HCT116 (cell line): ENCODE measurements around the gene ARHGEF9.

Source experiments
- EGR1 ChIP-seq: IDR thresholded peaks from 2 replicates; pipeline ENCODE4 v1.6.1; 2012; ENCODE audit warnings: low read depth
- ELF1 ChIP-seq: IDR thresholded peaks from 2 replicates; pipeline ENCODE4 v1.6.1; 2012; ENCODE audit warnings: low read depth, borderline replicate concordance
- EZH2 ChIP-seq: fragments of 200-600 bp; sonication (generic); IDR thresholded peaks from 2 replicates; pipeline ENCODE4 v1.6.1; 2017; ENCODE audit warnings: antibody characterized with exemption, mixed run types
- POLR2A ChIP-seq: IDR thresholded peaks from 2 replicates; pipeline ENCODE4 v1.7.0; 2011; ENCODE audit warnings: borderline replicate concordance; ENCODE audit not compliant: insufficient read depth, insufficient read length; ENCODE audit errors: extremely low read depth
- POLR2AphosphoS5 ChIP-seq: IDR thresholded peaks from 2 replicates; pipeline ENCODE4 v1.6.1; 2011; ENCODE audit warnings: mild to moderate bottlenecking, low read depth, low read length, moderate library complexity
- SP1 ChIP-seq: IDR thresholded peaks from 2 replicates; pipeline ENCODE4 v1.6.1; 2012; ENCODE audit warnings: low read depth
- SRF ChIP-seq: IDR thresholded peaks from 2 replicates; pipeline ENCODE4 v1.6.1; 2012; ENCODE audit warnings: low read depth
- ZFX ChIP-seq: fragments of 450-650 bp; IDR thresholded peaks from 2 replicates; pipeline ENCODE4 v1.6.1; 2017
- TF ChIP-seq, protein P1 (sequence below), 3 experiments: fragments of 200-600 bp in 1 of 3; sonication (generic) in 1 of 3; IDR thresholded peaks in 2 of 3; conservative IDR thresholded peaks in 1 of 3; 2 replicates each; pipeline ENCODE4 v1.5.1; 2012 to 2017; ENCODE audit warnings: low read depth in 2 of 3, low read length in 2 of 3, antibody characterized with exemption in 1 of 3, borderline replicate concordance in 1 of 3, control low read depth in 1 of 3, mild to moderate bottlenecking in 1 of 3, mixed read lengths in 1 of 3, mixed run types in 1 of 3, moderate library complexity in 1 of 3; ENCODE audit not compliant: insufficient read depth in 1 of 3
- TF ChIP-seq, protein P2 (sequence below): IDR thresholded peaks from 2 replicates; pipeline ENCODE4 v1.6.1; 2012

DNA sequence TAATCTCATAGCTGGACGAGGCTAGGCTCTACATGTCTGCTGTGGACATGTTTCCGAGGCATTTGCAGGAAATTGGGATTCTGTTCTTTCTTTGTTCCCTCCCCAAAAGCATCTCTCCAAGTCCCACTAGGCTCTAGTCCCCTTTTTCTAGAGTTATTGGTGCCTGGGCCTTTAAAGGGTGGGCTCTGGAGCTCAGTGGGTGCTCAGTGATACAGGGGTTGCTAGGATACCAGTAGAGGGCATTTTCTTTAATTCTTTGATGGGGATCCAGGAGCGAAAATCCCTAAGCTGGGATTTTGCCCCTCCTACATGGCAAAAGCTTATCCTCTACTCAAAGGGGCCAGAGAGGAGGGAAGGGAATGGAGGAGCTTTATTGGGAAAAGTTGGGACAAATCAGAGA, 34.2 kb downstream of the ARHGEF9 start:
- TF ChIP-seq, protein P1, sequence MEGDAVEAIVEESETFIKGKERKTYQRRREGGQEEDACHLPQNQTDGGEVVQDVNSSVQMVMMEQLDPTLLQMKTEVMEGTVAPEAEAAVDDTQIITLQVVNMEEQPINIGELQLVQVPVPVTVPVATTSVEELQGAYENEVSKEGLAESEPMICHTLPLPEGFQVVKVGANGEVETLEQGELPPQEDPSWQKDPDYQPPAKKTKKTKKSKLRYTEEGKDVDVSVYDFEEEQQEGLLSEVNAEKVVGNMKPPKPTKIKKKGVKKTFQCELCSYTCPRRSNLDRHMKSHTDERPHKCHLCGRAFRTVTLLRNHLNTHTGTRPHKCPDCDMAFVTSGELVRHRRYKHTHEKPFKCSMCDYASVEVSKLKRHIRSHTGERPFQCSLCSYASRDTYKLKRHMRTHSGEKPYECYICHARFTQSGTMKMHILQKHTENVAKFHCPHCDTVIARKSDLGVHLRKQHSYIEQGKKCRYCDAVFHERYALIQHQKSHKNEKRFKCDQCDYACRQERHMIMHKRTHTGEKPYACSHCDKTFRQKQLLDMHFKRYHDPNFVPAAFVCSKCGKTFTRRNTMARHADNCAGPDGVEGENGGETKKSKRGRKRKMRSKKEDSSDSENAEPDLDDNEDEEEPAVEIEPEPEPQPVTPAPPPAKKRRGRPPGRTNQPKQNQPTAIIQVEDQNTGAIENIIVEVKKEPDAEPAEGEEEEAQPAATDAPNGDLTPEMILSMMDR (IDR thresholded peaks at IDR 0.05 in 2 of 3, conservative IDR thresholded peaks at IDR 0.05 in 1 of 3; ENCODE audit: borderline replicate concordance in 1 of 3, insufficient read depth in 1 of 3, low read depth in 2 of 3, low read length in 2 of 3), result no peak
- TF ChIP-seq SP1 (no peak), EZH2 (no peak), POLR2A (no peak), ZFX (no peak), POLR2AphosphoS5 (no peak), ELF1 (no peak), EGR1 (no peak), SRF (no peak)
- TF ChIP-seq, protein P2, sequence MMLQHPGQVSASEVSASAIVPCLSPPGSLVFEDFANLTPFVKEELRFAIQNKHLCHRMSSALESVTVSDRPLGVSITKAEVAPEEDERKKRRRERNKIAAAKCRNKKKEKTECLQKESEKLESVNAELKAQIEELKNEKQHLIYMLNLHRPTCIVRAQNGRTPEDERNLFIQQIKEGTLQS, result no peak
